Fibroblast of gingiva (primary cell): Measurements from ENCODE around the gene PLOD2.
A peak's percentile ranks its signal among the peaks of the same experiment; 100 is the strongest.

ENCODE experiments used
- DNase-seq: peaks from one replicate; pipeline ENCODE4 v3.0.0-alpha.2; 2011; ENCODE audit warnings: low read depth

The PLOD2 gene

DNA sequence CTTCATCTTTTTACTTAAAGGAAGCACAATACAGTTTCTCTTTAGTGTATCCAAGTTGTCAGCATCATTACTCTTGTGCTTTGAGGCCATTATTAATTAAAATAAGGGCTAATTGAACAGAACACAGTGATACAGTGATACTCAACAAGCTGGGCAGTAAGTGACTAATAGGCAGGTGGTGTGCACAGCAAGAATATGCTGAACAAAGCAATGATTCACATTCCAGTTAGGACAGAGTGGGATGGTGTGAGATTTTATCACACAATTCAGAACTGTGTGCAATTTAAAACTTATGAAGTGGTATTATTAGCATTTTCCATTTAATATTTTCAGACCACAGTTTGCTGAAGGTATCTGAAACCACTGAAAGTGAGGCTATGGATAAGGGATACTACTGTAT is 116.9 kb downstream of the PLOD2 start:
- no peak for DNase-seq

DNA sequence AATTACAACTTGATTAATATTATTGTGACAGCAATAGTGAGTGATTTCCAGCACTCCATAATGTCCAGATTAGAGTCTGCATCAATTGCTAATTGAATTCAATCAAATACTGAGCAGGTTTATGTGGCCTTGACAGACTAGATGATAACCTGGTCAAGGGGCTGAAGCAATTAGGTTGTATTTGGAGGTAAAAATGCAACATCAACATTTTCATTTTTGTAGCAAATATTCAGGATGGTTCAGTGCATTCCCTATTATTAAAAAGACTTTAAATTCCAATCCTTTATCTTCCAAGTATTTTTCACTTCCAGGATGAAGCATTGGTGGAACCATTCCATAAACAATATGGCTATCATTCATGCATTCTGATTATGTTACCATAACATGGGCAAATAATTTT is 120.4 kb downstream of the PLOD2 start:
- DNase-seq = no peak

DNA sequence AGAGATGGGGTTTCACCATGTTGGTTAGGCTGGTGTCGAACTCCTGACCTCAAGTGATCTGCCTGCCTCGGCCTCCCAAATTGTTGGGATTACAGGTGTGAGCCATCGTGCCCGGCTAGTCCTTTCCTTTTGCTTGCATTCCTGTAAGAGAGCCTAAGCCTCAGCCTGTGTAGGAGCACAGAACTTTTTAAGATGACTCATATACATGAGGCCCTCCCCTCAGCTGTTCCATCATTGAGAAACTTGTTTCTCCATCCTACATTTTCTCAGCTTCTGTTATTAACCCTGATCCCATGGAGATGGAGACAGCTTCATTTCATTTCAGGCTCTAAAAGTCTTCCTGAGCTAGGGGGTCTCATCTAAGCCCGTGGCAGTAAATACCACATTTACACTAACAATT is 123.3 kb downstream of the PLOD2 start:
- DNase-seq = peak; percentile 28

DNA sequence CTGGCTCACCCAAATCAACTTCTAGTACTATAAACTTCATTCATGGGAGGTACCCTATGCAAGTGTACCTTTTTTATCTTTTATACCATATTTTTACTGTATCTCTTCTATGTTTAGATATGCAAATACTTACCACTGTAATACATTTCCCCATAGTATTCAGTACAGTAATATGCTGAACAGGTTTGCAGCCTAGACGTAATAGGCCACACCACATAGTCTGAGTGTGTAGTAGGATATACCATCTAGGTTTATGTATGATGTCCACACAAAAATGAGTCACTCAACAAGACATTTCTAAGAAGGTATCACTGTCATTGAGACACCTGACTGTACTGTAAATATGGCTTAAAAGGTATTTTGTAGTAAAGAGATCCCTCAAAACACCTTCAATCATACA is 124.7 kb downstream of the PLOD2 start:
- DNase-seq = no peak

DNA sequence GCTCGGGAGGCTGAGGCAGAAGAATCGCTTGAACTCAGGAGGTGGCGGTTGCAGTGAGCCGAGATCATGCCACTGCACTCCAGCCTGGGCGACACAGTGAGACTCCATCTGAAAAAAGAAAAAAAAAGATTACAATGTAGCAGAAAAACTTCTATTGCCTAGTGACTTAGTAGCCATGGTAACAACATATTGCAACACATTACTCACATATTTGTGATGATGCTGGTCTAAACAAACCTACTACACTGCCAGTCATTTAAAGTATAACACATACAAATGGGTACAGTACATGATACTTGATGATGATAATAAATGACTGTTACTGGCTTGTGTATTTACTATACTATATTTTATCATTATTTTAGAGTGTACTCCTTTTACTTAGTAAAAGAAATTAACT is 125.6 kb downstream of the PLOD2 start:
- DNase-seq = peak; percentile 78

DNA sequence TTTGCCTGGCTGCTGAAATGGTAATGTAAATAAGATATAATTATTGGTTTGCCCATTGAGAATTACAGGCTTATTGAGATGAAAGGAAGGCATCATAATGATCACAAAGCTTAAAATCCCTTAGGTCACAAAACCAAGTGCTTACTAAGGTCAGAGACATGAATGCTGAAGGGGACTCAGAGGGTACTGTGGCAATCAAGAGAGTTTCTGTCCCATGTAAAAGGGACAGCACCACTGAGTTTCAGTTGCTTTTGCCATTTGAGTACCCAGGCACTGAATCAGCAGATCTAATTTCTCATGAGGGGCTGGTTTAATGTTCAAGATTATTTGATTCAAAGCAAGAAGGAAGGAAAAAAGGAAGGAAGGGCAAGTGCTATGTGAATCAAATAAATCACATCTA is 127.0 kb downstream of the PLOD2 start:
- DNase-seq = no peak

DNA sequence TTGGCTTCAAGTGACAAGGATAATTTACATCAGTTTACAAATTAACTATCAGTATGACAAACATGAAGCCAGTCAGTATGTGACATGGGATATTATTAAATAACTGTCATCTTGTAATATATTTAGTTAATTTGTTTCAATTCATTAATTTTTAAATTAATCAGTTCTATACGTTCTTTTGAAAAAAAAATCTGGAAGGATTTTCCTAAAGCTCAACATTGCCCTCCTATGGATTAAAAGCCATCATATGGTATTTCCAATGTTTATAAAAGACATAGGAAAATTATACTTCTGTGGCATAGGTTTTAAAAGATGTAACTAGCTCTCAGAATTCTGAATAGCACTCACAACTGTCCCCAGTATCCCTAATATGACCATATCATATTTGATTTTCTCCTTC is 134.4 kb downstream of the PLOD2 start:
- no peak for DNase-seq

DNA sequence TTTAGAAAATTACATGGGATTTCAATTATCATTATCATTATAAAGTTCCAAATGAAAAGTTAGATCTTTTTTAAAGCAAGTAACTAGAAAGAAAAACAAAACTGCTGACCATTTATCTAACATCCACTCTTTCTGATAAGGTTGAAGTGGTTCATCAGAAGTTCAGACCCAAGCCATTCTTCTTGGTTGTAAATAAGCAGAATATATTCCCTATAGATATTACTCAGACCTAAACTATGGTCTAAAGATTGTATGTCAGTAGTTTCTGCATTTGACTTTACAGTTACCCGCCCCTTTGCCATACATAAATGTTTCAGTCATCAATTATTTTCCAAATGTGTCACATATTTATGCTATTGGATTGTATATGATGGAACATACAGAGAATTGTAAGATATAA is 136.7 kb downstream of the PLOD2 start:
- DNase-seq = no peak

DNA sequence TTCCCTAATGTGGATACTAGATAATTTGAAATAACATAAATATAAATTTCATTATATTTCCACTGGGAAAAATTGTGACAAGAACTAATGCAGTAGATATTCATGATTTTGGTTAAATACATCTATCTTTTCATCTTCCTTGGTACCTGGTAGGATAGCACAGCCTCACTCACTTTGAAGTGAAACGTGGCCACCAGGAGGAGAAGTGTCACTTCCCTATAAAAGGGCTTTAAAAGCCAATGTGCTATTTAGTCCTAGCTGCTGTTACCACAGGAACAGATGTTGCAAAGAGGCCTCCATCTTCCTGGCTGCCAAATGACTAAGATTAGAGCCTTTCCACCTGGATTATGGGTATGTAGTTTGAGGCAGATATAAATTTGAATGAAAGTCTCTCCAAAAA is 140.0 kb downstream of the PLOD2 start:
- DNase-seq = no peak

DNA sequence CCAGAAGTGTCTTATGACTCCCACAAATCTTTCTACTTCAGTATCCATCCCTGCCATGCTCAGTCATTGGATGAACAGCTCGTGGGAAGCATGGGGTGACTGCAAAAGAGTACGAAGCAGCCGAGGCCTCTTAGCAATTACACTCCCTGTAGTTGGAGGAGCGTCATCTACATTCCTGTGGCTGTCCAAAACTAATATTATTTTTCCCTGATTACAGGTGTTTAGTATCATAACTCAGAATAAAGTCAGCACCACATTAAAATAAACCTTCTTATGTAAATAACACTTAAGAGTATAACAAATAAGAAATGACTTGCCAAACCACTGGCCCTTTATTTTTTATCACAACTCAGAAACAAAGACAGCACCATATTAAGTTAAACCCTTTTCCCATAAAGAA is 141.5 kb downstream of the PLOD2 start:
- DNase-seq = no peak
